Neuronal stem cell (in vitro differentiated cells): ENCODE data around the gene SIAH3.
A peak's percentile ranks its signal among the peaks of the same experiment; 100 is the strongest.

Source experiments
- DNase-seq: peaks from one replicate; pipeline ENCODE4 v3.0.0-alpha.2; 2013; ENCODE audit warnings: low spot score
- H2AFZ ChIP-seq: one replicate; pipeline ENCODE4 v1.6.1; 2013; ENCODE audit warnings: mild to moderate bottlenecking, low read length, inconsistent platforms
- H2AK5ac ChIP-seq: 2 replicates; pipeline ENCODE4 v1.6.1; 2013; ENCODE audit warnings: low read depth, mild to moderate bottlenecking, inconsistent platforms, low read length, moderate library complexity, mixed read lengths
- H2BK120ac ChIP-seq: 2 replicates; pipeline ENCODE4 v1.6.1; 2013; ENCODE audit warnings: low read depth, mild to moderate bottlenecking, inconsistent platforms, low read length, moderate library complexity, mixed read lengths
- H2BK12ac ChIP-seq: one replicate; pipeline ENCODE4 v1.6.1; 2013; ENCODE audit warnings: low read length, inconsistent platforms
- H2BK15ac ChIP-seq: 2 replicates; pipeline ENCODE4 v1.6.1; 2013; ENCODE audit warnings: mild to moderate bottlenecking, low read length, inconsistent platforms, mixed read lengths
- H2BK5ac ChIP-seq: one replicate; pipeline ENCODE4 v1.6.1; 2013; ENCODE audit warnings: inconsistent platforms, mild to moderate bottlenecking, low read length, moderate library complexity
- H3K14ac ChIP-seq: one replicate; pipeline ENCODE4 v1.6.1; 2013; ENCODE audit warnings: low read length, inconsistent platforms
- H3K18ac ChIP-seq: 2 replicates; pipeline ENCODE4 v1.6.1; 2013; ENCODE audit warnings: low read length, inconsistent platforms
- H3K23ac ChIP-seq: 2 replicates; pipeline ENCODE4 v1.6.1; 2013; ENCODE audit warnings: low read depth, mild to moderate bottlenecking, mixed read lengths, low read length, inconsistent platforms; ENCODE audit not compliant: poor library complexity
- H3K27ac ChIP-seq: replicated peaks from 3 replicates; pipeline ENCODE4 v1.5.1; 2013; ENCODE audit warnings: low read length, inconsistent platforms
- H3K27me3 ChIP-seq, 3 experiments: 2 replicates each; pipeline ENCODE4 v1.6.1; 2013; ENCODE audit warnings: low read length in 3 of 3, mild to moderate bottlenecking in 2 of 3, inconsistent platforms in 1 of 3, low read depth in 1 of 3, mixed read lengths in 1 of 3, moderate library complexity in 1 of 3; ENCODE audit not compliant: control insufficient read depth in 3 of 3, insufficient read depth in 3 of 3
- H3K36me3 ChIP-seq, 2 donors: replicated peaks in 1 of 2; 2 replicates each; pipeline ENCODE4 v1.6.1; 2013; ENCODE audit warnings: low read length in 2 of 2; ENCODE audit not compliant: control insufficient read depth in 2 of 2, insufficient read depth in 2 of 2
- H3K4ac ChIP-seq: 2 replicates; pipeline ENCODE4 v1.6.1; 2013; ENCODE audit warnings: inconsistent platforms, mild to moderate bottlenecking, low read length, moderate library complexity
- H3K4me1 ChIP-seq, 2 donors: 1 replicate in 1 of 2; 2 replicates in 1 of 2; pipeline ENCODE4 v1.6.1; 2013; ENCODE audit warnings: low read length in 2 of 2, low read depth in 1 of 2; ENCODE audit not compliant: control insufficient read depth in 2 of 2, insufficient read depth in 1 of 2
- H3K4me2 ChIP-seq: one replicate; pipeline ENCODE4 v1.6.1; 2013; ENCODE audit warnings: mild to moderate bottlenecking, low read length, inconsistent platforms; ENCODE audit not compliant: insufficient read depth, poor library complexity, severe bottlenecking
- H3K4me3 ChIP-seq, 2 donors: 2 replicates each; pipeline ENCODE4 v1.5.1; 2013; ENCODE audit warnings: low read length in 2 of 2, mild to moderate bottlenecking in 2 of 2, inconsistent platforms in 1 of 2, moderate library complexity in 1 of 2
- H3K79me1 ChIP-seq: one replicate; pipeline ENCODE4 v1.6.1; 2013; ENCODE audit warnings: low read depth, mild to moderate bottlenecking, inconsistent platforms, low read length, moderate library complexity
- H3K9ac ChIP-seq: one replicate; pipeline ENCODE4 v1.6.1; 2013; ENCODE audit warnings: mild to moderate bottlenecking, low read depth, low read length, inconsistent platforms; ENCODE audit not compliant: poor library complexity
- H3K9me3 ChIP-seq, 2 donors: replicated peaks in 1 of 2; 2 replicates each; pipeline versions ENCODE3 to v1.6.1; 2013; ENCODE audit warnings: low read length in 2 of 2, mild to moderate bottlenecking in 2 of 2, inconsistent platforms in 1 of 2, low read depth in 1 of 2, mixed read lengths in 1 of 2, moderate library complexity in 1 of 2; ENCODE audit not compliant: control insufficient read depth in 2 of 2, insufficient read depth in 1 of 2
- H4K8ac ChIP-seq: one replicate; pipeline ENCODE4 v1.6.1; 2013; ENCODE audit warnings: low read depth, mild to moderate bottlenecking, inconsistent platforms, low read length, moderate library complexity
- H4K91ac ChIP-seq: one replicate; pipeline ENCODE4 v1.6.1; 2013; ENCODE audit warnings: low read length, low read depth, mild to moderate bottlenecking, inconsistent platforms; ENCODE audit not compliant: poor library complexity
- WGBS, 2 donors: extraction: QIAGEN DNeasy Blood & Tissue Kit; methylation state at CpG; one replicate each; pipeline ENCODE4 v1.1.7; 2013; ENCODE audit warnings: missing lambda C conversion rate in 2 of 2, mixed read lengths in 1 of 2; ENCODE audit not compliant: insufficient read length in 2 of 2, insufficient replicate concordance in 1 of 2; ENCODE audit errors: extremely low coverage in 2 of 2; 5-methylcytosine and 5-hydroxymethylcytosine counted together

Gene SIAH3

DNA sequence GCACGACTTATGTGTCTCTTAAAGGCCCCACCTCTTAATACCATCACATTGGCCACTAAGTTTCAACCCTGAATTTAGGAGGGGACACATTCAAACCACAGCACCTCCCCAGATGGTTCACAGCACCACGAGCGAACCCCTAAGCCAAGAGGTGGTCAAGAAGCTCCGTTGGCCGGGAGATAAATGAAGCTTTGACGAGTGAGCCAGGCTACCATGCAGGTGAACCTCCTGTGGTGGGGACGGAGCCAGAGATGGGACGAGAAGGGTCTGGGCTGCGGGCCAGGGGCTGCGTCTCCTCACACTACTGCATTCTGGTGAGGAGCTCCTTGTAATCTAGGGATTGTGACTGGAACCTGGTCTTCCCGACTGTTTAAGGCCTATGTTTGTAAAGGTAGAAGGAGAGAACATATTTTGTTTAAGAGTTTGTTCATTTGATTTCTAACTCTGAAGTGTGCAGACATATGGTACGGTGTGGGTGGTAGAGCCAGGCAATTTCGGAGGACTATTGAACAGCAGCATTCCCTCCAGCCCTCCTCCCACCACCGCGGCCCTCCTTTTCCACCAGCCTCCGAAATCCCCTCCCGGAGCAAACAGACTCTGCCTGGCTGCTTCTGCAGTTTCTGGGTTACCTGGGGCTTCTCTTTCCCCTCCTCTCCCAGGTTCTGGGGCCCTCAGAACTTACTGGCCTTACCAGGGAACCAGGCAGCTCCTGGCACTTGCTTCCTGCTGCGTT, 31.3 kb downstream of the SIAH3 start:
- Histone ChIP-seq H3K4me3 (no peak overlapping the region), H3K14ac (no peak overlapping the region), H3K4ac (no peak overlapping the region), H3K36me3 (no peaks in the 10 kb centered on the region), H4K91ac (no peak overlapping the region), H3K4me2 (no peak overlapping the region), H2BK5ac (no peak overlapping the region), H3K23ac (no peak overlapping the region), H3K9me3 (peaks cover 0 to 5% of the 10 kb centered on the region in 2 donors), H2BK15ac (peak overlapping the region; percentile 33), H3K4me1 (peaks cover 0 to 3% of the 10 kb centered on the region in 2 donors), H3K79me1 (no peaks in the 10 kb centered on the region), H4K8ac (no peak overlapping the region), H2BK12ac (no peak overlapping the region), H3K27me3 (no peaks in the 10 kb centered on the region), H2BK120ac (no peak overlapping the region), H3K18ac (peak overlapping the region; percentile 16), H3K27ac (no peak overlapping the region), H3K9ac (no peak overlapping the region), H2AK5ac (no peak overlapping the region), H2AFZ (no peak overlapping the region)
- no peak for DNase-seq
- no CpG with 5 or more reads among the region's 18 CpGs for WGBS, 2 donors

DNA sequence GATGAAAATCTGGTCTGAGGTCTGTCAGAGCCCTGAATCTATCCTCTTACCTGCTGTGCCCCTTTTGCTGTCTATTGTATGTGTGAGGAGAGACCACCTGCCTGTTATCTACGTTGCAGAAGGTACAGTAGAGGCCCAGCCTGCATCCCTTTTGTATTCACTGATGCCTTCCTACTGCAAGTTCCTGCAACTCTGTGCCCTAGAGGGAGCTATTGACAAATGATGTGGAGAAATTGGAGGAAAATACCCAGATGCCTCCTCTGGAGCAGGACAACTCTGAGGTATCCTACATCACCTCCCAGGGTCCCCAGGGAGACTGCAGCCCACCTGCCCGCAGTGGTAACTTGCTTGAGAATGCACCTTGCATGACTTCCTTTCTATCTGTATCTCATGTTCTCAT, 33.7 kb downstream of the SIAH3 start:
- Histone ChIP-seq H3K4me3 (no peak overlapping the region), H2BK120ac (no peak overlapping the region), H2BK15ac (no peak overlapping the region), H3K79me1 (no peaks in the 10 kb centered on the region), H4K91ac (no peak overlapping the region), H3K9me3 (peaks cover 0 to 5% of the 10 kb centered on the region in 2 donors), H2BK5ac (no peak overlapping the region), H4K8ac (no peak overlapping the region), H3K27me3 (no peaks in the 10 kb centered on the region), H2AK5ac (no peak overlapping the region), H2BK12ac (no peak overlapping the region), H3K36me3 (no peaks in the 10 kb centered on the region), H3K14ac (no peak overlapping the region), H2AFZ (no peak overlapping the region), H3K23ac (no peak overlapping the region), H3K4ac (no peak overlapping the region), H3K9ac (no peak overlapping the region), H3K18ac (no peak overlapping the region), H3K4me1 (peaks cover 0 to 3% of the 10 kb centered on the region in 2 donors), H3K27ac (no peak overlapping the region), H3K4me2 (no peak overlapping the region)
- WGBS, 2 donors = no CpG with 5 or more reads among the region's 2 CpGs
- DNase-seq = no peak

DNA sequence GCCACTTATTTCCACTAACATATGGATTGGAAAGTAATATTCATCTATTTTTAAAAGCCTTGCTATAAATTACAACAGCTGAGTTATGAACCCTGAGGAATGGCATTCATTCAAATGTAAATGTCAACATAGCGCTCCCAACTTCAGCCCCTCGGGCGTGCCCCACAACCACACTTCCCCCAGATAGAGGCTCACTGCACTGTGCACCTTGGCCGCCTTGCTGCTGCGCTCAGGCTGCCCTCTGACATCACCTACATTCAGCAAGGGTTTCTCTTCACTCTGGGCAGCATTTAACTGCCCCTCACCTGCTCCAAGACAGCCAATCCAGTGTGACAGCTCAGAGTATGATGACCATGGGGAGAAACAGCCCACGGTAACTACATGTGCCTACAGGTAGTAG, 35.1 kb downstream of the SIAH3 start:
- no peaks in the 10 kb centered on the region for H3K36me3 ChIP-seq
- no peak overlapping the region for H2BK12ac ChIP-seq
- H3K79me1 ChIP-seq = no peaks in the 10 kb centered on the region
- no peak overlapping the region for H2AK5ac ChIP-seq
- H4K91ac ChIP-seq = no peak overlapping the region
- H3K4me3 ChIP-seq = no peak overlapping the region
- H2BK120ac ChIP-seq = no peak overlapping the region
- WGBS, 2 donors = no CpG with 5 or more reads among the region's 6 CpGs
- no peak overlapping the region for H2BK15ac ChIP-seq
- H3K14ac ChIP-seq = no peak overlapping the region
- no peak overlapping the region for H4K8ac ChIP-seq
- H3K4me1 ChIP-seq = peaks cover 0 to 3% of the 10 kb centered on the region in 2 donors
- no peak for DNase-seq
- no peak overlapping the region for H3K4me2 ChIP-seq
- H3K9me3 ChIP-seq = peaks cover 0 to 5% of the 10 kb centered on the region in 2 donors
- H3K18ac ChIP-seq = no peak overlapping the region
- no peak overlapping the region for H3K27ac ChIP-seq
- H2BK5ac ChIP-seq = no peak overlapping the region
- no peak overlapping the region for H2AFZ ChIP-seq
- H3K4ac ChIP-seq = no peak overlapping the region
- H3K23ac ChIP-seq = no peak overlapping the region
- no peak overlapping the region for H3K9ac ChIP-seq
- H3K27me3 ChIP-seq = no peaks in the 10 kb centered on the region

DNA sequence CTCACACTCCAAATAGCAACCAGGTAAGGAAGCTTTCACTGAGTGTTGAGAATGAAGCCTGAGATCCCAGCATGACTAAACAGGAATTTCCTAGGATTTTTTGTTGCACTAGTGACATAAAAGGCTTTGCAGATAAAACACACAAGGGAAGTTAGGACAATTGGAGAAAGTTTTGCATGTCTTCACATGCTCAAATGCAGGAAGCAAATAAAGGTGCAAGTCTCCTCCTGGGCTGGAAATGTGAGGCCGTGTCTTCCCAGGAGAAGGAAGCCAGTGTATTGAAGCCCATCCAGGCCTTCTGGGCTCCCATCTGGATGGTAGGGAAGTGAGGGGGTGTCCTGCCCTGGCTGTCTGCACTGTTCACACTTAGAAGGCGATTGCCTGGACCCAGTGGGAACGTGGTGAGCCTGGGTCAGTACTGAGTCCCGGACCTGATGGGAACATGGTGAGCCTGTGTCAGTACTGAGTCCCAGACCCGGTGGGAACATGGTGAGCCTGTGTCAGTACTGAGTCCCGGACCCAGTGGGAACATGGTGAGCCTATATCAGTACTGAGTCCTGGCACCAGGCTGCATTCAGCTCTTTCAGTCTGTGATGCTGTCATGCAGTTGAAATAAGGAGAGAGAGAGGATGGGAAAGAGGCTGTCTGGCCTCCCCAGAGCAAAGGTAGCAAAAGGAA, 38.7 kb downstream of the SIAH3 start:
- Histone ChIP-seq H3K4ac (no peak overlapping the region), H3K18ac (peak overlapping the region; percentile 68), H2BK15ac (peak overlapping the region; percentile 39), H4K8ac (no peak overlapping the region), H3K79me1 (no peaks in the 10 kb centered on the region), H2BK12ac (no peak overlapping the region), H3K9ac (no peak overlapping the region), H3K27ac (no peak overlapping the region), H2BK5ac (no peak overlapping the region), H3K36me3 (no peaks in the 10 kb centered on the region), H3K27me3 (no peaks in the 10 kb centered on the region), H4K91ac (no peak overlapping the region), H3K4me1 (peaks cover 0 to 5% of the 10 kb centered on the region in 2 donors), H3K14ac (no peak overlapping the region), H3K9me3 (no peaks in the 10 kb centered on the region), H3K4me2 (no peak overlapping the region), H2AK5ac (no peak overlapping the region), H2BK120ac (peak overlapping the region; percentile 29), H3K23ac (no peak overlapping the region), H3K4me3 (no peak overlapping the region), H2AFZ (no peak overlapping the region)
- no peak for DNase-seq
- no CpG with 5 or more reads among the region's 6 CpGs for WGBS, 2 donors
